NCI-H2107 (cell line): Measurements from ENCODE around the gene PUS1.
"Not testable (repeated sequence)": the region's sequence is repeated elsewhere in the genome, so short reads cannot be mapped to it uniquely, and the experiment has no call there.

Experiments
- DNase-seq: peaks from one replicate; lab custom pipeline; 2025; lab: John Stamatoyannopoulos, UW

PUS1 gene

GRCh38 chr12:131938082-131938481 is 9.0 kb downstream of the PUS1 start:
- no peak for DNase-seq

GRCh38 chr12:131939007-131939406 is 9.9 kb downstream of the PUS1 start:
- DNase-seq: no peak

GRCh38 chr12:131940141-131940547 is 11.1 kb downstream of the PUS1 start:
- DNase-seq: no peak

- no peak for DNase-seq
Measured at GRCh38 chr12:131941116-131941986, 12.3 kb downstream of the PUS1 start.

- DNase-seq: no peak
Measured at GRCh38 chr12:131941987-131942341, 12.9 kb downstream of the PUS1 start.

- DNase-seq: no peak
Measured at GRCh38 chr12:131942671-131943070, 13.6 kb downstream of the PUS1 start.

- no peak for DNase-seq
Measured at GRCh38 chr12:131943389-131943788, 14.3 kb downstream of the PUS1 start.

- no peak for DNase-seq
Measured at GRCh38 chr12:131943876-131944275, 14.8 kb downstream of the PUS1 start.

GRCh38 chr12:131944601-131945251 is 15.7 kb downstream of the PUS1 start:
- no peak for DNase-seq

- DNase-seq: no peak
Measured at GRCh38 chr12:131946757-131947156, 17.7 kb downstream of the PUS1 start.

GRCh38 chr12:131947482-131948027 is 18.5 kb downstream of the PUS1 start:
- no peak for DNase-seq

GRCh38 chr12:131948166-131948712 is 19.2 kb downstream of the PUS1 start:
- no peak for DNase-seq

GRCh38 chr12:131948713-131949430 is 19.8 kb downstream of the PUS1 start:
- DNase-seq: not testable (repeated sequence)

- DNase-seq: peak; percentile 84
Measured at GRCh38 chr12:131949431-131950181, 20.5 kb downstream of the PUS1 start, which contains the start of gene EP400. Gene EP400, plus strand, starts transcription at chr12:131949942. Its CDS starts 10,678 bp downstream, at chr12:131960620.

GRCh38 chr12:131950182-131950913 is 21.3 kb downstream of the PUS1 start:
- DNase-seq: peak; percentile 13

- DNase-seq: not testable (repeated sequence)
Measured at GRCh38 chr12:131953810-131954209, 24.7 kb downstream of the PUS1 start.

- DNase-seq: not testable (repeated sequence)
Measured at GRCh38 chr12:131954460-131954859, 25.4 kb downstream of the PUS1 start.

- no peak for DNase-seq
Measured at GRCh38 chr12:131959116-131959515, 30.0 kb downstream of the PUS1 start.

- DNase-seq: no peak
Measured at GRCh38 chr12:131959641-131960589, 30.8 kb downstream of the PUS1 start.
